ENCODE results near the gene TCF4.

TCF4 gene

DNA sequence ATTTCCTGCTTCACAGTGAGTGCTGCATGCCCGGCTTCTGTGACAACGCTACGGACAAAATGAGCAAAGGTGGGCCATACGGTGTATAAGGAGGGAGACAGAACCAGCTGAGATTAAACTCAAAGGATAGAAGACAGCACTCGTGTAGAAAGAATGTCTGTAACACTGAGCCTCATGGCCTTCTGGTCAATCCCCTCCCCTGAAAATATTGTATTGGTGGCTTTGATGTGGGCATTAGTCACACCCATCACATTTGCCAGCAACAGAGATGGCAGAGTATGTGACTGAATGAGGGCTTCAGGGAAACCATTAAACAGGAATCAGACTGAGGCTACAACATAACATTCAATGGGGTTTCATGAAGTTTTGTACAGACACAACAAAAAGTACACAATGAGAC lies 341.0 kb downstream of the TCF4 start:
- DNase-seq = no peak

DNA sequence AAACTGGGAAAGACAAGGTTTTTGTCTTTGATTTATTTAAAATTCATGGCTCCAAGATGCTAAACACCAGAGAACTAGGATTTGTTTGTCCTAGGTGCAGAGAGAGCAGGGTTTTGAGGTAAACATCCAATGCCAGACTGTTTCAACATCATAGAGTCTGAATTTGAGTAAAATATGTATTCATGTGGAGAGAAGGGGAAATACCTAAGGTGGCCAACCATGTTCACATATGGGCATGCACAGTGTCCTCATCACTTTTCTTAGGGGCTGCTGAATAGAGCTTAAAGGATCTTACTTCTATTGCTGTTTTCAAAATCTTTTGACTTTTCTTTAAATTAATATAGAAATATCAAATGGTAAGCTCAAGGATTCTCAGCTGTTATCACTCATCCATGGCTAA lies 341.7 kb downstream of the TCF4 start:
- DNase-seq = no peak

DNA sequence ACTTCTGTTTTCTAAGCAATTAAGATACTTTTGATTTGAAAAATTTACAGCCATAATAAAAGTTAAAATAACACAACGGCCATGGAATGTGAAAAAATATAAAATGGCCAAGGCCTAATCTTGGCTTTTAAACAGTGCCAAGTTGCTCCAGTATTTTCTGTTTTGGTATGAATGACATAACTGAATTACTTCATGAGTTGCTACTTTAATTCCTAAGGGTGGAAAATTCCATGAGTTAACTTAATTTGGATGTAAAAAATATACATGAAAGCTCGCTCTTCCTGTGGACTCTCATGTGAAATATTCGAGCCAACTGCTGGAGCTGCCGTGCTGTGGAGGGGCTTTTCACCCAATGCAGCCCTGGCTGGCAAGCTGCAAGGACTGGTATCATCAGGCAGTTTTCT lies 342.8 kb downstream of the TCF4 start:
- DNase-seq = no peak

DNA sequence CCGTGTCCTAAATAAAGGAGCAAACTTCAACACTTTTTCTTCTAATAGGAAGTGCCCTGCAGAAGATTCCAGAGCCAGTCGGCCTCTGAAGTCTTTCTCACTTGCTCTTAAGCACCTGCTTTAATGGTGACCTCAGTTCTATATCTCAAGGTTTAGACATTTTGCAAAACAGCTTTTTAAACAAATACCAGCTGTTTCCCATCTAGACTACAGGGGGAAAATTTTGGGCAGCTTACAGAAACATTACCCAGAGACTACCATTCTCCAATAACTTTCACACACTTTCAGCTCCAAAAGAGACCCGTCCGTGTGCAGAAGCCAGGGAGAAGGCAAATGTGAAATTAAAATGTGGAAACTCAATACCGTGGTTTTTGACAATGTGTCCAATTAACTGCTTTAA lies 343.4 kb downstream of the TCF4 start:
- no peak for DNase-seq

DNA sequence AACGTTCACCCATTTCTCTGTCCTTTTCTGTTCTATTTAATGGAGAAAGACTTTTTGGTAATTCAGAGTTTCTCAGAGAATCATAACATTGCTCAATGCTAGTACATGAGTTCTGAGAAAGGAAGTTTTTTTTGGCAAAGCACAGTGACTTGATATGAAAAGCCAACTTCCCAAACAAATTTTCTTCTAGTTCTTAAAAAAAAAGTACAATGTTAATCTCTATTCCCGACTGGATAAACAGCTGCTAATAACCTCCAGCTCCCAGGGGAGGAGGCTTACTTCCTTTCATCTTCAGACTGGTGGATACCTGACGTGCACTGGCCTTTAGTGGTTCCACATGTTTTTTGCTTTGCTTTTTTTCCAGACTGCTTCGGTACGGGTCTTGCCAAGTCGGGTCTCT lies 344.1 kb downstream of the TCF4 start:
- DNase-seq = no peak

DNA sequence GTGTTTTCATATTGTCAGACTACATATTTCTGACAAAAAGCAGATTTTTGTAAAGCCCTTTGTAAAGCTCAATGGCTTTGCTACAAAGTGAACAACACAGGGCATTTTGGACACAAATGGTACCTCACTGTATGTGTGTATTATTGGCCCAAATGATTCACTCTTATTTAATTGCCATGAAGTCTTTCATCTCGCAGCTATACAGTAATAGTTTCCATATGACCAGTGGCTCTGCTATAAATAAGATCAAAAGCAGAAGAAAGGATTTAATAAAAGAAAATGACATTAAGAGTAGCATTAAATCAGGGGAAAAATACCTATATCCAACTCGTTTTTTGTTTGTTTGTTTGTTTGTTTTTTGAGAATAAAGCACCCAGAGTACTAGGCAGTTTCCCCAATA lies 344.7 kb downstream of the TCF4 start:
- DNase-seq = no peak

DNA sequence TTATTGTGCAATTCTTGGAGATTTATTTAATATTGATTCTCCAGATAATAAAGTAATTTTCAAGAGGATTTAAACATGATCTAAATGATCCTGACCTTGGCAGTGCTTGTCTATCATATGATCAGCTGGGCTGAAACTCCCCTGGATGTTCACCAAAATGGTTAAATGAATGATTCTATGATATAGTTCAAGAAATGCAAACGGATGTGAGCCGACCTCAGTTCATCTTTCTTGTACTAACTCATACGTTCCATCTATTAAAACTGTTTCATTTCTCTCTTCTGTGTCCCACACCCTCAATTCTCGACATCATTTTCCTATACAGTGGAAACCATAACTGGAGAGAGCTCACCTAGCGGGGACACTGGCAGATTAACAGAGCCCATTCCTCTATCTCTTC lies 347.0 kb downstream of the TCF4 start:
- no peak for DNase-seq

DNA sequence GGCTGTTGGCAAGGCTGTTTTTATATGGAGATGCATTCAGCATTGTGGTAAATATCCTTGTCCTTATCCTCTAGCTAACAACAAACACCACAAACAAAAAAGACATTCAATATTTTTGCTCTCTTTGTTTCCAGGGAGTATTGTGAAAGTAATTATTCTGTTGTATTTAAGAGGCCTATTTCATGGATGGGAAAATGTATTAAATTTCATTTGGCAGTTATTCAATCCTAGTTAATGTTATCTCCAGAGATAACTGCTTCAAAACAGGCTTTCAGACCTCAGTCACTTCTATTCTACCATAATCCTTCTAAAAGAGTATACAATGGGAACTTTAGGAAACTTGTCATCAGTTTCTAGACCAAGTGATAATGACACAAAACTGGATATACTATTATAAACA lies 348.3 kb downstream of the TCF4 start:
- no peak for DNase-seq

DNA sequence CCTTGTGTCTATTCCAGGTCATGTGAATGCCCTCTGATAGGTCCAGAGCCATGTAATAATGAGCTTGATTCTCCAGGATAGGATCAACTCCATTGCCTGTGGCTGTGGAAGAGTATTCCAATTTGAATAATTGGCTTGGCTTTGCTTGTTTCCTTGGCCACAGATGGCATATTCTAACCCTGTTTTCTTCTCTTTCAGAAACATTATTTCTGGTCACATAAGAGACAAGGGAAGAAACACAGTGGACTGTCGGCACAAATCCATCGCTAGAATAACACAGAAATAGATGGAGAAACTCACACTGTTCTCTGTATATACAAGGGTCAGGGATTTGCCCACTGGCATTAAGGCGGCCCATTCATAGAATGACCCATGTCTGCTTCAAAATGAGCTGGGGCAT lies 350.3 kb downstream of the TCF4 start:
- DNase-seq = no peak

DNA sequence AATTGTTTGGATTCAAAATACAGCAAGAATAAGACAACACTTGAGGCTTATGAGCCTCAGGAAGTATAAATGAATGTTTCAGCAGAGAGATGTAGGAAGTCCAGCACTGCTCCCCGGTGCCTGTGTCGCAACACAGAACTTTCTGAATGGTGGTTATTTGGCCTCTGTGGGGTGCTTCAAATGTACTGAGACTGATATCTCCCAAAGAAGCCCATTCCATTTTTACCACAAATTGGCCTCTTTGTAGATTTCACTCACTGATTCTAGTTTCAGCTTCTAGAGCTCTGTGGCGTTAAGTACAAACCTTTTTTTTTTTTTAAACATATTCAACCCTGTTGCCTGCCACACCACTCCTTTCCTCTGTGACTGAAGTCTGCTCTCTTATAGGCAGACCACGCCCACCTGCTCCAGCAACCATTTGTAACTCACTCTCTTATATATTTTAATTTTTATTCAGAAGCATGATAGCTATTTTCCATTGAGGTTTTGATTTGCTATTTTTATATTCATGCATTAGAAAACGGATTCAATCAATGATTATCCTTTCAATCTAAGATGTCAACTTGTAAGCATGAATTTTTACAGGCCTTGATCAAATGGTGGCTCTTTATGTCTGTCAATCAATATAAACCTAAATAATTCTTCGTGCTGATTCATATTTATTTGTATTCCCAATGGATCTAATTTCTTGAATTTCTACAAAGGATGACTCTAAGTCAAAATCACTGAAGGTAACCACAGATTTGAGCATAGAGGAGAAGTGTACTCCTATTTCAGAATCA lies 351.7 kb downstream of the TCF4 start:
- no peak for DNase-seq

DNA sequence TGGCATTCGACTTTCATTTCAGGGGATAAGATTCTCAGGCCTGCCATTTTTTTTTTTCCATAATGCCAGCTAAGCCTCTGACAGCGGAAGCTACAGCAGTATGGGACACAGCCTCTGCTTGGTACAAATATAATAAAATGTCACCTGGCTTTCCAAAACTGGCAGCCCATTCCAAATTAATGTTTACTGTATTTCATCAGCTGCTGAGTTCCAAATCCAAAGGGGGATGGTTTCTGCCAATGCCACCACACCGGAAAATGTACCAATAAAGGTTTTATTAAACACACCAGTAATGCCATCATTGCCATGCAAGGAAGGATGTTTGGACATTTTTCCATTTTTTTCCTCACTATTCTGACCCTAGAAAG lies 352.9 kb downstream of the TCF4 start:
- DNase-seq = no peak

DNA sequence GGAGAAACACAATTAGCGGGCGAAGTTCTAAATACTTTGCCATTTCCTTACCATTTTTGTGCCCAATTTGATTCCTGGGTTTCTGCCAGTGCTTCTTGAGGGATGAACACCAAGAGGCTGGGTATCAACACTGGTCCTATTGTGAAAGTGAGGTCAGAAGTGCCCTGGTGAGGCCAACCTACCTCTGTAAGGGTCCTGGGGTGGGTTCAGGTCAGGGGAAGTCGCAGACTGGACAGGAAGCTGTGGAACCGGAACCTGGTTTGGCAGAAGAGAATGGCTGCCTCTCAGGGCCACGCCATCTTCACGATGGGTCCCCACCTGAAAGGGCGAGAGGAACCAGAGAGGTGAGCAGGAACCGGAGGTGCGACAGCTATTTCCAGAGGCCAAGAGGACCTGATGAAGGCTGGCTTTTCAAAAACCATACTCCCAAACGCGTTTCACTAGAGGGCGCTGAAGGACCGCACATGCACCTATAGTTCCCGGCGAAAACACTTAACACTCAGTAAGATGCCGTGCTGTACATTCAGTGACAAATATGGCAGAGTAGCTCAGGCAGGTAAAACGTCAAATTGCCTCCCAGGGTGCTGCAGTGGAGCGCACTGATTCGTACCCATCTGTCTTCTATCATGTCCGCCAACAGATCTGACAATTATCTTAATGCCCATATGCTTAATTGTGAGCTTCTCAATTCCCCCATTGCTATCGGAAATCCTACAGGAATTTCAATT lies 353.5 kb downstream of the TCF4 start:
- peak; percentile 16 for DNase-seq

DNA sequence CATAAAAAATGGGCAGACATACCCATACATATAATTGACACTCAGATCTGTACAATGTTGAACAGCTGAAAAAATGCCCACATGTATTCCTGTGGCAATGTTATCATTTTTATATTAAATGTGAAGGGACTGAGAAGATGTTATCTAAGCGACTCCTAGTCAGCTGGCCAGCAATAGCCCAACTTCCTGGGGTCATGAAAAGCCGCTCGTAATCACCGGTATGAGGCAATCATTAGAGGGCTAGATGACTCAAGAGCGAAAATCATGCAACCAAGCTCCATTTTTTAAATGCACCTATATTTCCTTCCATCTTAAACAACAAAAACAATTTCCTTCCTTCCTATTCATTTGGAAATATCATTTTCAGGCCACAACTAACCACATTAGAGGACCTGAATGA lies 354.1 kb downstream of the TCF4 start:
- DNase-seq = no peak

DNA sequence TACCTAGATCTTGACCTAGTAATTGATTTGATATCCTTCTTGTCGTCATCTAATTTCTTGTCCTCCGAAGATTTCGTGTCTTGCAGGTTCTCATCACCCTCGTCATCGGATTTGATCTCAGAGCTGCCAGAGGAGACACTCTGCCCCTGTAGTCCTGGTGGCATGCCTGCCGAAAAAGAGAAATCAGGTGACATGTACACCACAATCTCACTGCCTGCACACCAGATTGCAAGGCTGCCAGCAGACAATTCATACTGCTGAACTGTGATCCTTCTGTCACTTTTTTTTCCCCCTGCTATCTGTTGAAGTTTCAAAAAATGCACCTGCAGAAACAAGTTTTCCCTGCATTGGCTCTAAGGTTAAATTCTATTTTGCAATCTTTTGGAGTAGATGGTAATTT lies 355.5 kb downstream of the TCF4 start:
- no peak for DNase-seq

DNA sequence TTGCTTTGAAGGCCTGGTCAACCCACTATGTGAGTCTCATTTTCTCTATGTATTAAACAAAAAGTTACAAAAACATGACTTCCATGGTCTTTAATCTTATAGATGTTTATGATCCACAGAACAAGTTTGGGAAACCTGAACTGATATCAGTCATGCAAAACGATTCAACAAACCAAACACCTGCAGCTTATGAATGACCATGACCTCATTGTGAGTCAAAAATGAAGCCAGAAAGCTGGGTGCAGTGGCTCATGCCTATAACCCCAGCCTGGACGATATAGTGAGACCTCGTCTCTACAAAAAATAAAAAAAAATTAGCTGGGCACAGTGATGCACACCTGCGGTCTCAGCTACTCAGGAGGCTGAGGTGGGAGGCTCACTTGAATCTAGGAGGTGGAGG lies 358.3 kb downstream of the TCF4 start:
- DNase-seq = no peak

DNA sequence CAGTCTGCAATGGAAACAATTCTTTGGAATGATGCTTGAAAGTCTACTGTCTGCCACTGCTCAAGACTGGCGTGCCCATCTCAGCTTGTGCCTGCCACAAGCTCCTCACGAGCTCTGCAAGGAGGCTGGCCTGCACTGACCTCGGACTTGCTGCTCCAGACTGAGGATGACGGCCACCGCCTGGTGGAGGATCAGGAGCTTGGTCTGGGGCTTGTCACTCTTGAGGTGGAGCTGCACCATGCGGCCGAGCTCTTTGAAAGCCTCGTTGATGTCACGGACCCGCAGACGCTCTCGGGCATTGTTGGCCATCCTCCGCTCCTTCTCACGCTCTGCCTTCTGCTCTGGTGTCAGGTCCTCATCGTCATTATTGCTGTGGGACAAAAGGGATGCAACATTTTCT lies 359.3 kb downstream of the TCF4 start:
- DNase-seq = no peak

DNA sequence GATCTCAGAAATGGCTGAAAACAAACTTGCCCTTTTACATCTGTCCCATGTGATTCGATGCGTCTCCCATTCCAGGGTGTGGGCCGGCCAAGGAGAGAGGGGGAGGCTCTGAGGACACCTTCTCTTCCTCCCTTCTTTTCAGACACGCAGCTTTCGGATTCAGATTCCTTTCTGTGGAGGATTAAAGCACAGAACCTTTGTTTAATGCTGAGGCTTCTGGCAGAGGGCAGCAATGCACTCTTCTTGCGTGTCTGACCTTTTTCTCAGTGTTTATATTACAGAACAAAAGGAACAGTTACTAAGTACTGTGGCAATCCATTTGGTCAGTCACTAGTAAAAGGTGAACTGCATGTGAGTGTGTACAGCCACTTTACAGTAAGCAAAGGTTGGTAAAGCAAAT lies 359.8 kb downstream of the TCF4 start:
- no peak for DNase-seq

DNA sequence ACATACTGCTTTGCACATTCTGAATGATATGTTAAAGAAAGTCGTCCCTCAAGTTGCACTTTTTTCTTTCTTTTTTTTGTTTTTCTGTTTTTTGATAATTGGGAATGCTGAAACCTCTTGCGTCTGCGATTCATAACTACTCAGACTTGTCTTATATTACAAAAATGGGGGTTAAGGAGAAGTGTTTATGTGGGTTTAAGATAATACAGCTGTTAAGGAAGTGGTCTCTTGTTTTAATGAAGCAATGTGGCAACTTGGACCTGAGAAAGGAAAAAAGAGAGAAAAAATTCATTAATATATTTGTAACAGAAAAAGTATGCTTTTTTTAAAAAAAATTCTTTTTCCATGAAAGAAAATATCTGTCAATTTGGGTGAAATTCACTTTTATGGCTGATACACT lies 360.2 kb downstream of the TCF4 start:
- DNase-seq = no peak

DNA sequence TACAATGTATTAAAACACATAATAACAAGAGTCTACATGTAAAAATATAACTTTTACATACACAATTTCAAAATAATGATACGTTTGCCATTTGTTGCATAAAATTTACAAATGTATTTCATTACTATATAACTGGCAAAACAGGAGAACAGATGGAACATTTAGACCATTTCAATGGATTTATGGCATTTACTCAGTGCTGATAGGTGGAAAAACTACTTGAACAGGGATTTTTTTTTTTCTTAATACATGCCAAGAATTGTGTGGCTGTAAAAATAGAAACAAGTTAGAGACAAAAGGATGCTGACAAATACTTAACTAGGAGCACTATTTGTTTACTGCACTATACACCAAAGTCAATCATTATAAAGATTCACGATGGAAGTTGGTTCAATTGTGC lies 361.9 kb downstream of the TCF4 start:
- DNase-seq = no peak

DNA sequence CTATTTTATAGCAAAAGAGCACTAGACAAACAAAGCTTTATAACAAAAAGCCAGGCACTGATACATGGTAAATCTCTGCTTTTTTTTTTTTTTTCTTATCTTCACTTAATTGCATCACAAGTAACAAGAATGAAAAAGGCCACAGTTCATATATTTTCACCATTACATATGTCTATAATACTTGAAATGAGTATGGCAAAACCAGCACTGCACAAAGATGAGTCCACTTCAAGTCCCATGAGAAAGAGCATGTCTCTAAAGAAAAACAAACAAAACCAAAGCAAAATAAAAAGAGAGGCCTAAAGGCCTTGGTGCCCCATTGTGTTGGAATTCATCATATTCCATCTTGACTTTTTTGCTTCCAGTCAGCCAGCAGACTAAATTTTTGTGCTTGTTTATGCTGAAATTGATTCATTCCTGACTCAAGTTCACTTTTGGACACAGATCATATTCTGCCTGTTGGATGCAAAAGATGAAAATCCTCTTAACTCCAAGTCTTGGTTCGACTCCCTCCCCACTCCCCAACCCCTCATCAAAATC lies 363.8 kb downstream of the TCF4 start:
- DNase-seq = no peak

DNA sequence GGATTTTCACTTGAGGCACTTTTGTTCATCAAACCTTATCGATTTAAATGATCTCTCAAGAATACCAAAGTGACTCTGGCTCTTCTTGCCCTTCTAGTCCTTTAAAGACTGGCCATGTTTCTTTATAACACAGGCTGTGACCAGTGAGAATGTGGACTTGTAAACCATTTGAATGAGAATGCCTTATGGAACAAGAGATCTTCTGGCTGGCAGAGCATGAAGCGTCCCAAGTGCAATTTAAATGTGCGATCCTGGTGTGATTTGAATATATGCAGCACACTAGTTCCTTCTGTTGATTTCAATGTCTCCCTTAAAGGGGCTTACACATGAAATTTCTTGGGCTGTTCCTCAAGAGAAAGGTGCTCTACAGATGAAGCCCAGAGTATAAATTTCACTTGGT lies 366.4 kb downstream of the TCF4 start:
- no peak for DNase-seq

DNA sequence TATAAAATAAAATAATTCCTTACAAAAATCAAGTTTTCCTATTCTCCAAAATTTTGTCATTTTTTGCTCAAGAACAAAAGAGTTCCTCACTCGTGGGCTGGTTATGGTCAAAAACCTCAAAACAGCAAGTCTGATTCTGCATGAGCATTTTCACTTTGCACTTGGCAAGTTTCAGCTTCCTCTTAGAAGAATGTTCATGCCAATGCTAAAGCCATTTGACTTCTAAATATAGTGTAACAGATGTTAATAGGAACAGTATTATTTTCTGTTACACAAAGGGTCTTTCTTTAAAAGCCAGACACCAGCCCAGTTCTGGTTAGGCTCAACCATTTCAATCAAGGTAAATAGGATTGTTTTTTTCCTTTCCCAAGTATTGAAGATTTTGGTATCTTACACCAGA lies 367.5 kb downstream of the TCF4 start:
- DNase-seq = no peak

DNA sequence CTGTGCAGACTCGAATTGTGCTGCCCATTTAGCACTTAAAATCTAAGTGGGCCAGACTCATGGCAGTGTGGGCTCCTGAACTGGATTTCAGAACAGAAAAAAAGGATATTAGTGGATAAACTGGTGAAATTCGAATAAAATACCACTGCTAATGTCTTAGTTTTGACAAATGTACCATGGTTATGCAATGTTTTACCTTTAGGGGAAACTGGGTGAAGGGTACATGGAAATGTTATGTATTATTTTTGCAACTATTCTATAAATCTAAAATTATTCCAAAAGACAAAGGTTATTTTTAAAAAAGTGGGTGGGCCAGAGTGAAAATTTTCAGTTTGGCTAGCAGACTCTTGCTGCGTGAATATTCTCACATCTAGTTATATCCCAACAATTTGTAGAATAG lies 368.2 kb downstream of the TCF4 start:
- DNase-seq = no peak

DNA sequence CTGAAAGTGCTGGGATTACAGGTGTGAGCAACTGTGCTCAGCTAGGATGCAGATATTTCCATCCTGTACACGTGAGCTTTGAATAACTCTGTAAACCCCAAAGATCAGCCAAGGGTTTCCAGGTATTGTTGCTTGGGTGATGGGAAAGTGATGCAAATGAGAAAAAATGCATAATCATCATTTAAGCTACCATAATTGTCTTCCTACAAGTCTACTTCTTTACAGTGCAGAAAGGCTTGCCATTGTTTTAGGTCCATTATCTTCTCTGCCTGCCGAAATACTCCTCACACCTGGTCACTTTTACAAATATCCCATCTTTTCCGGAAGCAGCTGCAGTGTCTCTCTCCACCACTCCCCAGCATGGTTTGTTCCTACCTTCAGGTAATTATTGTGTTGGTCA lies 368.9 kb downstream of the TCF4 start:
- DNase-seq = no peak

DNA sequence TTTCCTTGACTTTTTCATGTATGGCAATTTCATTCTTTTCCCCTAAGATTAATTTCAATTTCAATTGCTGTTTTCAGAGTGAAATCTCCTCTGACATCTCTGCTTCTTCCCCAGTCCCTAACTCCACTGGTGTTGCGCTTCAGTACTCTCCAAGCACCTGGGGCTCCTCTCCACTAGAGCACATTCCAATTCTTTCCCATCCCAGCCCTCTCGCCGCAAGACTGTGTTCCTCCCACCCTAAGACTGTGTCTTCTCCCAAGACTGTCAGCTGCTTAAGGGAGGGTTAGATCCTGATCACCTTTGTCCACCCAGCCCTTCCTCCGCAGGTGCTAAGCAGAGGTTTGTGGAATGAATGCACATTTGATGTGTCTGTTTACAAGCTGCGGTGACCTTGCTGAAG lies 373.0 kb downstream of the TCF4 start:
- DNase-seq = no peak
